Measurements from ENCODE around the gene NDUFV3.
"Not testable (repeated sequence)": the region's sequence is repeated elsewhere in the genome, so short reads cannot be mapped to it uniquely, and the experiment has no call there.

NDUFV3 gene

GRCh38 chr21:42857216-42857615, 35.9 kb upstream of the NDUFV3 start:
- DNase-seq (ENCODE audit: low read depth): no peak

DNA sequence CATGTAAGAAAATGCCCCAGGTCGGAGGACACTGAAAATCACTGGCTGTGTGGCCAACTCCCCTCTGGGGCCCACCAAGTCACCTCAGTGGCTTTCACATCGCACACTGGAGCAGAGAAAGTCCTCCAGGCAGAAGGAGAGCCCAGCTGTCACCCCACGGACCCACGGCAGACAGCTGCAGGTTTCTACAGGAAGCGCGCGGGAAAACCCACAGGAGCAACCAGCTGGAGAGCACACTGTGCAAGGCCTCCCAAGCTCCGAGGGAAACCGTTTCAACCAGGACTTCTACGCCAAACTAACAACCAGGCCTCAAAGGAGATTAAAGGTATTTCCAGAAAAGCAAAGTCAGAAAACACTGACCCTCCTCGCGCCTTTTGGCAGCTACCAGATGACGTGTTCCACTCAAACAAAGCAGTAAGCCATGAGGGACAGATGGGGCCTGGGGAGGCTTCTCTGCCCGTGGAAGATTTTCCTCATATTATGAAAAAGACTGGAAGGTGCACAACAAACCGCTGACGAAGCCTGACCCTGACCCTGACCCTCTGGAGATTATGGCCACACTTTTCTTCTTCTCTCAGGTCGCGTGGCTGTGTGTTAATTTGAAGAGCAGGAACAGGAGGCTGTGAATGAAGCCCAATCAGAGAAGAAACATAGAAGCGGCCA, 34.8 kb upstream of the NDUFV3 start:
- DNase-seq (ENCODE audit: low read depth): no peak

- DNase-seq (ENCODE audit: low read depth): no peak
These were observed 33.9 kb upstream of the NDUFV3 start for GRCh38 chr21:42858957-42859890.

- no peak for DNase-seq (ENCODE audit: low read depth)
These were observed 33.2 kb upstream of the NDUFV3 start for GRCh38 chr21:42859891-42860230.

DNA sequence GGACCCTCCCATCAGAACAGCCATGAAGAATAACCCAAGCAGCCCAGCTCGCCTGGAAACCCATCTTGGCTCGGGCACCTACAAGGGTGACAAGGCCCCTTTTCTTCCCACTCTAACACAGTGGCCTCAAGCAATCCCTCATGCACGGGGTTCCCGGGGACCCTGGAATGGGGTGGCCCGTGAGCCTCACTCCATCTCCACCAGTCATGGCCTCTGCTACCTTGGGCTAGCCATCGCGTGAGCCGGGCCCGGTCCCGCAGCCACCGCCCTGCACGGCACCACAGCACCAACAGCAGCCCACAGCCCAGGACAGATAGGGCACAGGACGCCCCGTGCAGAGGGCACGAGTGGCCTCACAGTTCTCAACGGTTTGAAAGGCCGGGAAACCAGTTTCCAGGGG, 32.8 kb upstream of the NDUFV3 start:
- DNase-seq (ENCODE audit: low read depth): no peak

GRCh38 chr21:42861311-42861847, 31.7 kb upstream of the NDUFV3 start:
- DNase-seq (ENCODE audit: low read depth): no peak

DNA sequence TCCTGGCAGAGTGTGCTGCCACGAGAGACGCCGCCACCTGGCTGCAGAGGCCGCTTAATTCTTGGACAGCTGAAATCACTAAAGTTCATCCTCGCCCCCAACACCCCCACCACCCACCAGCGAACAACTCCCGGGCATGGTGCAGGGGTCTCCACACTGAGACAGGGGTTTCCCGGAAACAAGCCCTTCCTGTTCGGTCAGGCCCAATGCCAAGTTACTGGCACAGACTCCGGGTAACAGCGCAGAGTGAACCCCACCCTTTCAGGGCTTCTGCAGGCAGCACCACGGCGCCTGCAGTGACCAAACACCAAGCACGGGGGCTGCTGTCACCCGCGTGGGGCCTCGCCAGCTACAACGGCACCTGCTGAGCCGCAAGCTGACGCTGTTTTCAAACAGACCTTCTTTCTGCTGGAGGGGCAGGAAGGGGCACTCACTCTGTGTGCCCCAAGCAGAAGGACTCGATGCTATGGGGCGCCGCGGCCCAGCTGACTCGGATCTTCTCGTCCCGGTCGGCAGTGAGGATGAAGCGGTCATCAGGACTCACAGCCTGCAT, 31.2 kb upstream of the NDUFV3 start:
- DNase-seq (ENCODE audit: low read depth): no peak

DNA sequence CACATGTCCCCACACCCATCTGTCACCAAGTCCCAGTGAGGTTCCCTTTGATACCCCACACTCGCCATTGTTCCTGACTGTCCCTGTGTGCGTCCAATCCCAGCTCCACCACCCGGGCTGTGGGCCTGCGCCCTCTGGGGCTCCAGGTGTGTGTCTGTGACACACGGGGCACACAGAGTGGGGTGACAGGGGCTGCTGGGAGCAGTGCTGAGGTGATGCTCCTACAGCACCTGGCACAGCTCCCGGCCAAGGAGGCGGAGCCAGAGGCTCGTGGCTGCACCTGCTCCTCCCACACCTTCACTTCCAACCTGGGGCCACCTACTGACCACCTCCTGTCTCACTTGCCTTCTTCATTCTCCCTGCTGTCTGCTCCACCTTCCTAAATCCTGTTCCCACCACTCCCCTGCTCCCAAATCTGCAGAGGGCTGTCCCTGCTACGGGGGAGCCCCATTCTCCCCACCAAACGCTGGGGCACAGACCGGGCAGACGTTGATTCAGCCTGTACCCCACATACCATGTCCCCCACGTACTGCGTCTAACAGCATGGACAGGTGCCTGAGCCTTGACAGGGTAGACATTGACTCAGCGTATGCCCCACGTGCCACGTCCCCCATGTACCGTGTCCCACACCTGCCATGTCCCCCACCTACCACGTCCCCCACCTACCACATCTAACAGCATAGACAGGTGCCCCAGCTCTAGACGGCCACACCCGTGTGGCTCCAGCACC, 30.2 kb upstream of the NDUFV3 start:
- no peak for DNase-seq (ENCODE audit: low read depth)

DNA sequence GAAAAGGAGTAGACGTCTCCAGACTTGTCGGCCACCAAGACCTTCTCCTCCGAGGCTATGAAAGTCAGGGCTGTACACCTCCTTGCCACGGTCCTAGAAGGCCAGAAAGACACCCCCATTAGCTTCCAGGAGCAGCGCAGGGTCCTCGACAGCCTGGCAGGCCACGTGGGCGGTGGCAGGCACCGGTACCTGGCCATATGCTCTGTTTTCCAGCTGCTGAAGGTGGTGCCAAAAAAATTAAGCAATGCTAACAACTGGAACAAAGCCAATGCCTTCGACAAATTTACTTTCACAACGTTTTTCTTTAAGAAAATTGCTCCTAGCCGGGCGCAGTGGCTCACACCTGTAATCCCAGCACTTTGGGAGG, 29.6 kb upstream of the NDUFV3 start:
- no peak for DNase-seq (ENCODE audit: low read depth)

GRCh38 chr21:42864286-42864685, 28.8 kb upstream of the NDUFV3 start:
- DNase-seq (ENCODE audit: low read depth): no peak

DNA sequence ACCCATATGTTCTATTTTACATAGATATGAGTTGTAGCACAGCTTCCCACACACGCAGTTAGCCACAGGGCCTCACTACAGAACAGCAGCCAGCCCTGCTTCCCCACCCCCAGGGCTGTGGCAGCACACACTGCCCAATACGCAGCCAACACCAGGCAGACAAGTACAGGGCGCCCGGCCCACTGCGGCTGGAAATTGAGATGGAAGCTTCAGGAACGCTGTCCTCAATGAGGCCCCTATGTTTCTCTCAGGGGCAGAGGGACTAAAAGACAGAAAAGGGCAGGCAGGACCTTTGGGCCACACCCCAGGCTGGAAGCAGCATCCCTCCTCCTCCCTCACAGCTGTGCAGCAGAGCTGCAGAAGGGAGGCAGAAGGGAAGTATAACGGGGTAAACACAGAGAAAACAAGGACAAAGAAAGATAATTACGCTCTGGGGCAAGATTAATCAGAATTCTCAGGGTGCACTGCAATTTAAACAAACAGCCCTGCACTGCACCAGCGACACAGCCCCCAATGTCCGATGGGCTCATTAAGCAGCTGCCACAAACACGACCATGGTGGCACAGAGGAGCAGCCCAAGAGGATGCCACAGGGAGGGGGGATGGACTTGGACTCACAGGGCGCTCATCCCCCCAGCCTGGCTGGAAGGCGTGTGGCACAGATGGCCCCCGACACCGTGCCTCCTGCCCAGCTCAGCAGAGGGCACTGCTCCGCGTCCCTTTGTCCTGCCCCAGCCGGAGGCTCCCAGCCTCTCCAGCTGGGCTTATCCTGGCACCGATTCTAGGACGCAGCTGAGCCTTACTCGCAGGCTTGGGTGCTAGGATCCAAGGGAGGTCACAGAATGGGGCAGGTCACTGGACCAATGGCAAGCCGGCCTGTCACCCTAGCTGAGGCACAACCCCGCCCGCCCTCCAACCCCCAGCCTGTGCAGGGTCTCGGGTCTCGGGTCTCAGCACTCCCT, 28.0 kb upstream of the NDUFV3 start:
- no peak for DNase-seq (ENCODE audit: low read depth)

DNA sequence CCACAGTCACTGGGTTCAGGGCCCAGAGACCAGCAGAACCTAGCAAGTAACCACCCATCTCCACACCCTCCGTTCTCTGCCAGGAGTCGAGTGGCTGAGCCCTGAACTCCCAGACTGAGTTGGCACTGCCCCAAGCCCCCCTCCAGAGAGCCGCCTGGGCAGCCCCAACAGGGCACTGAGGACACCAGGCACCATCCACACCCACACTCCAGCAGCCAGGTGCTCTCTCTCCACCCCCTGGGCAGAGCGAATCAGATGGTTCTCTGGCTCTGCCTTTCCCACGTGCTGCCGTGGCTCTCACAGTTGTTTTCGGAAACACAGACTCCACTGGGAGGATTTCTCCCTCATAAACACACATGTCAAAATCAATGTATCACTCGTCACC, 27.3 kb upstream of the NDUFV3 start:
- DNase-seq (ENCODE audit: low read depth): no peak

- DNase-seq (ENCODE audit: low read depth): no peak
These were observed 24.9 kb upstream of the NDUFV3 start for GRCh38 chr21:42868196-42868595.

GRCh38 chr21:42873096-42873495, 20.0 kb upstream of the NDUFV3 start:
- no peak for DNase-seq (ENCODE audit: low read depth)

- not testable (repeated sequence) for DNase-seq (ENCODE audit: low read depth)
These were observed 17.3 kb upstream of the NDUFV3 start for GRCh38 chr21:42875811-42876210.

GRCh38 chr21:42878678-42878992, 14.5 kb upstream of the NDUFV3 start:
- no peak for DNase-seq (ENCODE audit: low read depth)

DNA sequence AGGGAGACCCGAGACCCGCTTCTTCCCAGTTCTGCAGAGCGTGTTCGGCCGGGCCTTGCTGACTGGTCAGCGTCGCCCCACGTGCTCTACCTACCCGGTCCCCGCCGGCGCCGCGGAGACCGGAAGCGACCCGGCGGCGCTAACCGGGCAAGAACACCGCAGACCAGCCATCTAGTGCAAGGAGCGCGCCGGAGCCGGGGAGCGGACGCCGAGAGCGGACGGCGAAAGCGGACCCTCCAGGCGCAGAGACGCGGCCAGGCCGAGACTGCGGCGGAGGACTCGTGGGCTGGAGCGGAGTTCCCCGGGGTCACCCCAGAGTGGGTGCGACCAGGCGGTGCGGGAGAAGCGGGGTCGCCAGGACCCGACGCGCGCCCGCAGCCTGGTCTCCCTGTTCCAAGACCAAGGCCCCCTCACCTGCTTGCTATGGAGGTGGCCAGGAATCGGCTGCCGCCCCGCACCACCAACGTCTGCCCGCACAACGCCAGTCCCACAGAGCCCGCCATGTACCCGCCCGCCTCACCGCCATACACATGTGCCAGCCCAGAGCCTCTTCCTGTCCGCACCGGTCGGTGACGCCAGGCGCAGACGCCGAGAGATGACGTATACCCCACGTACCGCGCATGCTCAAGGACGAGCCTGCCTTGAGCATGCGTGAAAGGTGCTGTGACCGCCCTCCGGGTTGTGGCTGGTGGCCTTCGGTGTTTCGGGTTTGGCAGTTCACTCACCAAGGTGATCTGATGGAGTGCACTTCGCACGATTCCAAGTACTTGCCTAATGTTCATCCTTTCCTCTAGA, 13.9 kb upstream of the NDUFV3 start, which contains the start of gene WDR4:
Gene WDR4 (minus strand): TSS at position 547 of the 795 bp plus-strand sequence. CDS start 44 bp downstream, at position 503.
- peak; percentile 97 for DNase-seq (ENCODE audit: low read depth)

- DNase-seq (ENCODE audit: low read depth): no peak
These were observed 12.8 kb upstream of the NDUFV3 start for GRCh38 chr21:42880352-42880751.

GRCh38 chr21:42883921-42884320, 9.2 kb upstream of the NDUFV3 start:
- no peak for DNase-seq (ENCODE audit: low read depth)

- DNase-seq (ENCODE audit: low read depth): no peak
These were observed 5.8 kb upstream of the NDUFV3 start for GRCh38 chr21:42887326-42887725.

DNA sequence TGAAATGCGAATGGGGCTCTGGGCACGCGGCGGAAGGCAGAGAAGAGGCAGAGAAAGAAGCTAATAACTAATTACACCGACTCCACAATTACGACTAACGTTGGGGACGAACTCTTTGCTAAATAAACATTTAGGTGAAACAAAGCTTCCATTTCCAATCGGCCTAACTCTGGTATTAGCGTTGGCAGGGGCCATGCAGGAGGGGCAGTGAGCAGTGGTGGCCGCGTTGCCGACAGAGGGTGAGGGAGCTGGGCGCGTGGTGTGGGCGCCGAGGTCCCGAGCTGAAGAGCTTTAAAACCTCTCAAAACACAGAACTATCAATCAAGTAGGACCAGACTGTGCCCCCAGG, 553 bp upstream of the NDUFV3 start:
- DNase-seq (ENCODE audit: low read depth): no peak
